CD4-positive, alpha-beta T cell treated with Interleukin-6 for 4 hours (primary cell): ENCODE results near the gene RPAP3.
"Not testable (repeated sequence)": the region's sequence is repeated elsewhere in the genome, so short reads cannot be mapped to it uniquely, and the experiment has no call there.

ENCODE experiments used
- DNase-seq: peaks from one replicate; pipeline ENCODE4 v3.0.0-alpha.2; 2020; ENCODE audit warnings: mixed read lengths

RPAP3 gene

GRCh38 chr12:47652521-47653234 is 53.2 kb downstream of the RPAP3 start:
- DNase-seq, result no peak

- DNase-seq, result peak; percentile 53
Observed at GRCh38 chr12:47651368-47652254, 54.2 kb downstream of the RPAP3 start.

- no peak for DNase-seq
Observed at GRCh38 chr12:47650469-47650868, 55.4 kb downstream of the RPAP3 start.

GRCh38 chr12:47649381-47649780 is 56.4 kb downstream of the RPAP3 start:
- no peak for DNase-seq

GRCh38 chr12:47648056-47648579 is 57.7 kb downstream of the RPAP3 start:
- no peak for DNase-seq

GRCh38 chr12:47642310-47642709 is 63.5 kb downstream of the RPAP3 start:
- not testable (repeated sequence) for DNase-seq

- DNase-seq, result peak; percentile 25
Observed at GRCh38 chr12:47636908-47637780, 68.7 kb downstream of the RPAP3 start.

- DNase-seq, result not testable (repeated sequence)
Observed at GRCh38 chr12:47635770-47636169, 70.1 kb downstream of the RPAP3 start.

GRCh38 chr12:47634127-47634526 is 71.7 kb downstream of the RPAP3 start:
- no peak for DNase-seq

GRCh38 chr12:47621960-47622359 is 83.9 kb downstream of the RPAP3 start:
- no peak for DNase-seq

GRCh38 chr12:47617476-47617875 is 88.4 kb downstream of the RPAP3 start:
- no peak for DNase-seq

GRCh38 chr12:47616440-47616839 is 89.4 kb downstream of the RPAP3 start:
- no peak for DNase-seq

- DNase-seq, result no peak
Observed at GRCh38 chr12:47615711-47616110, 90.1 kb downstream of the RPAP3 start.

GRCh38 chr12:47614521-47614920 is 91.3 kb downstream of the RPAP3 start:
- no peak for DNase-seq

GRCh38 chr12:47612953-47613352 is 92.9 kb downstream of the RPAP3 start:
- DNase-seq, result no peak

GRCh38 chr12:47611906-47612305 is 93.9 kb downstream of the RPAP3 start:
- no peak for DNase-seq
